GM12875 (cell line): ENCODE measurements around the gene RNF133.

Source experiments
- H3K4me3 ChIP-seq: one replicate; pipeline ENCODE4 v1.5.1; 2011; ENCODE audit warnings: low read depth, low read length, control low read depth
- CTCF ChIP-seq: IDR thresholded peaks from 2 replicates; pipeline ENCODE4 v1.5.1; 2011; ENCODE audit warnings: low read depth, mild to moderate bottlenecking, control low read depth, inconsistent platforms, low read length, moderate library complexity, borderline replicate concordance; ENCODE audit not compliant: insufficient read depth

The RNF133 gene

GRCh38 chr7:122709930-122710646 lies 11.2 kb upstream of the RNF133 start:
- no peak overlapping the region for H3K4me3 ChIP-seq
- TF ChIP-seq CTCF: no peak

GRCh38 chr7:122706836-122707235 lies 7.9 kb upstream of the RNF133 start:
- no peak overlapping the region for H3K4me3 ChIP-seq
- no peak for TF ChIP-seq CTCF

GRCh38 chr7:122702872-122703510 lies 4.1 kb upstream of the RNF133 start, which contains the start of gene RNF148:
Gene RNF148, minus strand, starts transcription at chr7:122702922. Its CDS starts 172 bp downstream, at chr7:122702750.
- TF ChIP-seq CTCF: no peak
- H3K4me3 ChIP-seq: no peak within 1 kb of the TSS

GRCh38 chr7:122695816-122696215 lies 3.1 kb downstream of the RNF133 start:
- no peak for TF ChIP-seq CTCF
- H3K4me3 ChIP-seq: no peak overlapping the region

- no peak overlapping the region for H3K4me3 ChIP-seq
- no peak for TF ChIP-seq CTCF
These were observed 4.2 kb downstream of the RNF133 start for GRCh38 chr7:122694697-122695096.

- TF ChIP-seq CTCF: no peak
- no peak overlapping the region for H3K4me3 ChIP-seq
These were observed 6.1 kb downstream of the RNF133 start for GRCh38 chr7:122692769-122693309.

GRCh38 chr7:122691569-122692235 lies 7.2 kb downstream of the RNF133 start:
- no peak overlapping the region for H3K4me3 ChIP-seq
- TF ChIP-seq CTCF: no peak
